Keratinocyte (primary cell): ENCODE measurements around the gene CDK13. TPM values are rescaled to one million over a fixed set of nuclear protein-coding genes. Genes with fewer than 3 reads are reported as not detected.

Experiments
- DNase-seq: peaks from one replicate; pipeline ENCODE4 v3.0.0-alpha.2; 2011; ENCODE audit warnings: low read depth, missing footprints, low spot score
- FAIRE-seq: peaks from 2 replicates; lab custom pipeline; 2011; peaks lifted over from hg19 to GRCh38; lab: Jason Lieb, UNC
- H2AFZ ChIP-seq: 2 replicates; pipeline ENCODE4 v1.6.0; 2012; ENCODE audit warnings: low read length, control low read depth, inconsistent platforms; ENCODE audit not compliant: control insufficient read depth
- H3K27ac ChIP-seq: 2 replicates; pipeline ENCODE4 v1.5.1; 2011; ENCODE audit warnings: low read length; ENCODE audit not compliant: control insufficient read depth, insufficient read depth
- H3K27me3 ChIP-seq: 3 replicates; pipeline ENCODE4 v1.6.0; 2011; ENCODE audit warnings: low read length; ENCODE audit not compliant: control insufficient read depth, insufficient read depth; ENCODE audit errors: extremely low read depth
- H3K36me3 ChIP-seq, 2 experiments: 2 replicates in 1 of 2; 3 replicates in 1 of 2; pipeline ENCODE4 v1.5.1; 2011; ENCODE audit warnings: low read length in 2 of 2, mild to moderate bottlenecking in 1 of 2; ENCODE audit not compliant: control insufficient read depth in 2 of 2, insufficient read depth in 2 of 2; ENCODE audit errors: extremely low read depth in 1 of 2
- H3K4me1 ChIP-seq: 3 replicates; pipeline ENCODE4 v1.5.1; 2011; ENCODE audit warnings: low read length; ENCODE audit not compliant: control insufficient read depth, insufficient read depth; ENCODE audit errors: extremely low read depth
- H3K4me2 ChIP-seq: 3 replicates; pipeline ENCODE4 v1.6.0; 2011; ENCODE audit warnings: low read depth, low read length; ENCODE audit not compliant: control insufficient read depth, insufficient read depth; ENCODE audit errors: extremely low read depth
- H3K4me3 ChIP-seq, 3 experiments: fragments of 200-600 bp in 1 of 3; sonication (generic) in 1 of 3; 2 replicates in 2 of 3; 3 replicates in 1 of 3; pipeline ENCODE4 v1.5.1; 2011 to 2016; ENCODE audit warnings: low read length in 3 of 3, mild to moderate bottlenecking in 3 of 3, control low read depth in 2 of 3, inconsistent platforms in 1 of 3, low read depth in 1 of 3, mixed read lengths in 1 of 3, mixed run types in 1 of 3, moderate library complexity in 1 of 3; ENCODE audit not compliant: control insufficient read depth in 2 of 3, insufficient read depth in 2 of 3; ENCODE audit errors: extremely low read depth in 1 of 3
- H3K79me2 ChIP-seq: 2 replicates; pipeline ENCODE4 v1.6.0; 2012; ENCODE audit warnings: low read length; ENCODE audit not compliant: control insufficient read depth, insufficient read depth
- H3K9ac ChIP-seq: 3 replicates; pipeline ENCODE4 v1.6.0; 2011; ENCODE audit warnings: low read length; ENCODE audit not compliant: control insufficient read depth, insufficient read depth; ENCODE audit errors: extremely low read depth
- H3K9me1 ChIP-seq: 3 replicates; pipeline ENCODE4 v1.6.0; 2011; ENCODE audit warnings: low read length; ENCODE audit not compliant: control insufficient read depth, insufficient read depth; ENCODE audit errors: extremely low read depth
- H3K9me3 ChIP-seq: 2 replicates; pipeline ENCODE4 v1.5.1; 2012; ENCODE audit warnings: low read depth, low read length; ENCODE audit not compliant: control insufficient read depth
- H4K20me1 ChIP-seq: 3 replicates; pipeline ENCODE4 v1.6.0; 2011; ENCODE audit warnings: low read length; ENCODE audit not compliant: control insufficient read depth, insufficient read depth; ENCODE audit errors: extremely low read depth
- EZH2 ChIP-seq: IDR thresholded peaks from one replicate; pipeline ENCODE4 v1.6.1; 2012; ENCODE audit warnings: inconsistent platforms, mild to moderate bottlenecking, low read length, moderate library complexity
- dilution Hi-C: fragments of 300-500 bp; cut with MboI; formaldehyde crosslinking; loops from one replicate; pipeline ENCODE4 v1.7.0; 2020; ENCODE audit warnings: low sequenced_read_pairs; ENCODE audit not compliant: extremely low pct_ligation_motif_present
- polyA minus RNA-seq, 3 experiments: library from RNA; depleted of rRNA, polyadenylated mRNA; stranded (reverse); fragments of >200 nt; gene quantifications; 1 replicate in 1 of 3; 2 replicates in 1 of 3; 3 replicates in 1 of 3; pipeline ENCODE4 v1.2.3, GENCODE V29; 2011
- polyA plus RNA-seq, 5 experiments: library from polyadenylated mRNA; depleted of rRNA in 3 of 5; stranded (reverse) in 3 of 5; stranded (forward) in 1 of 5; unstranded in 1 of 5; fragments of >200 nt; gene quantifications; 1 replicate in 1 of 5; 2 replicates in 3 of 5; 3 replicates in 1 of 5; pipeline versions ENCODE4 v1.2.1 to v1.2.3, GENCODE V29; 2011 to 2012; ENCODE audit warnings: missing spikeins in 2 of 5, low read depth in 1 of 5, low replicate concordance in 1 of 5
- TF ChIP-seq, protein P1 (sequence below), 3 experiments: IDR thresholded peaks in 1 of 3; conservative IDR thresholded peaks in 1 of 3; optimal IDR thresholded peaks in 1 of 3; 2 replicates in 2 of 3; 3 replicates in 1 of 3; pipeline versions ENCODE3 to v1.5.1; 2011; ENCODE audit warnings: low read length in 3 of 3, mild to moderate bottlenecking in 3 of 3, moderate library complexity in 2 of 3, control low read depth in 1 of 3, inconsistent platforms in 1 of 3; ENCODE audit not compliant: insufficient read depth in 2 of 3; ENCODE audit errors: extremely low read depth in 1 of 3

Gene CDK13
- 22.0 to 30.7 TPM (median 25.4 TPM) in 3 replicates for polyA plus RNA-seq
- 28.9 TPM for polyA plus RNA-seq (2011; ENCODE audit: low read depth)
- polyA plus RNA-seq (2011; cell fraction: cytosol; rRNA removed) = 11.7 and 23.7 TPM in 2 replicates
- polyA plus RNA-seq (2011; cell fraction: nucleus; rRNA removed) = 49.2 and 52.8 TPM in 2 replicates
- 20.8 and 23.7 TPM in 2 replicates for polyA plus RNA-seq (2012; ENCODE audit: low replicate concordance)
- polyA minus RNA-seq = 27.6 to 74.1 TPM (median 50.2 TPM) in 3 replicates
- polyA minus RNA-seq (2011; cell fraction: cytosol; rRNA and poly(A)+ RNA removed) = 19.4 TPM
- 42.1 and 77.6 TPM in 2 replicates for polyA minus RNA-seq (2011; cell fraction: nucleus; rRNA and poly(A)+ RNA removed)

DNA sequence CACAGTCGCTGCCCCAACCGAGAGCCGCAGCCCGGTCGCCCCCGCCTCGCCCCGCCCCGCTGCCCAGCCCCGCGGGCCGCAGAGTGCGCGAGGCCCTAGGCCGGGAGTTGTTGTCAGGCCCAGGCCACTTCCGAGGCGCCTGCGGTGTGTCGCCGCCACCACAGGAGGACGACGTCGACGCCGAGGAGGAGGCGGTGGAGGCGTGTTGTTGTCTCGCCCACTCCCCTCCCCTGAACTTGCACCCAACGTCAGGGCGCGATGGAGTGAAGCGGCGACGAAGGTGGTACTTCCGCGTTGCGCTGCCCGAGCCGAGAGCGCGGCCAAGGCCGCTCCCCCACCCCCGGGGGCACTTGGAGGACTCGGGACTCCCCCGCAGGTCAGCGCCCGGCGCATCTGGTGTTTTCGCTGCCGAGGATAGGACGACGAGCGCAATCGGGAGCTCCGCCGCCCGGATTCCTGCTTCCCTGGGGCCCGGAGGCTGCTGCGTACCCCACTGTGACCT is at the start of gene CDK13:
Gene CDK13 (plus strand): TSS at position 286 of the 502 bp plus-strand sequence. CDS start 386 bp downstream, outside the sequence.
- Histone ChIP-seq H2AFZ (peak within 1 kb of the TSS; percentile 91), H4K20me1 (peaks cover 3% of the 10 kb centered on the region), H3K4me2 (peak within 1 kb of the TSS; percentile 92), H3K4me3 (peak within 1 kb of the TSS; percentile 92 to 96 (median 94)), H3K27ac (peak within 1 kb of the TSS; percentile 97), H3K9ac (peak within 1 kb of the TSS; percentile 96), H3K36me3 (no peaks in the 10 kb centered on the region), H3K4me1 (peaks cover 6% of the 10 kb centered on the region), H3K9me3 (no peaks in the 10 kb centered on the region), H3K79me2 (peaks cover 48% of the 10 kb centered on the region), H3K27me3 (no peaks in the 10 kb centered on the region), H3K9me1 (no peaks in the 10 kb centered on the region)
- dilution Hi-C loops = no loop called here
- FAIRE-seq = no peak
- TF ChIP-seq, protein P1, sequence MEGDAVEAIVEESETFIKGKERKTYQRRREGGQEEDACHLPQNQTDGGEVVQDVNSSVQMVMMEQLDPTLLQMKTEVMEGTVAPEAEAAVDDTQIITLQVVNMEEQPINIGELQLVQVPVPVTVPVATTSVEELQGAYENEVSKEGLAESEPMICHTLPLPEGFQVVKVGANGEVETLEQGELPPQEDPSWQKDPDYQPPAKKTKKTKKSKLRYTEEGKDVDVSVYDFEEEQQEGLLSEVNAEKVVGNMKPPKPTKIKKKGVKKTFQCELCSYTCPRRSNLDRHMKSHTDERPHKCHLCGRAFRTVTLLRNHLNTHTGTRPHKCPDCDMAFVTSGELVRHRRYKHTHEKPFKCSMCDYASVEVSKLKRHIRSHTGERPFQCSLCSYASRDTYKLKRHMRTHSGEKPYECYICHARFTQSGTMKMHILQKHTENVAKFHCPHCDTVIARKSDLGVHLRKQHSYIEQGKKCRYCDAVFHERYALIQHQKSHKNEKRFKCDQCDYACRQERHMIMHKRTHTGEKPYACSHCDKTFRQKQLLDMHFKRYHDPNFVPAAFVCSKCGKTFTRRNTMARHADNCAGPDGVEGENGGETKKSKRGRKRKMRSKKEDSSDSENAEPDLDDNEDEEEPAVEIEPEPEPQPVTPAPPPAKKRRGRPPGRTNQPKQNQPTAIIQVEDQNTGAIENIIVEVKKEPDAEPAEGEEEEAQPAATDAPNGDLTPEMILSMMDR (optimal IDR thresholded peaks at IDR 0.05 in 1 of 3, IDR thresholded peaks at IDR 0.05 in 1 of 3, conservative IDR thresholded peaks at IDR 0.05 in 1 of 3; ENCODE audit: extremely low read depth in 1 of 3, insufficient read depth in 2 of 3, low read length in 3 of 3) = peak in 1 of 3 experiments; percentile 28
- TF ChIP-seq EZH2 = no peak
- DNase-seq = no peak

GRCh38 chr7:39904077-39904486 is 46.0 kb upstream of the CDK13 start:
- Histone ChIP-seq H3K9ac (no peak overlapping the region), H3K4me1 (no peaks in the 10 kb centered on the region), H3K27me3 (no peaks in the 10 kb centered on the region), H3K9me3 (no peaks in the 10 kb centered on the region), H2AFZ (no peak overlapping the region), H3K9me1 (no peaks in the 10 kb centered on the region), H3K36me3 (no peaks in the 10 kb centered on the region), H3K4me2 (no peak overlapping the region), H3K4me3 (no peak overlapping the region), H4K20me1 (no peaks in the 10 kb centered on the region), H3K27ac (no peak overlapping the region), H3K79me2 (no peaks in the 10 kb centered on the region)
- FAIRE-seq (no peak), DNase-seq (no peak)
- TF ChIP-seq EZH2 = no peak
- dilution Hi-C loops = no loop called here
